NCI-H774 (cell line): ENCODE measurements around the gene CAMK2A.

Experiments used
- DNase-seq: peaks from one replicate; lab custom pipeline; 2025; lab: John Stamatoyannopoulos, UW

CAMK2A gene

GRCh38 chr5:150184990-150185912, 104.3 kb downstream of the CAMK2A start:
- no peak for DNase-seq

- DNase-seq = no peak
Observed at GRCh38 chr5:150184006-150184405, 105.6 kb downstream of the CAMK2A start.

GRCh38 chr5:150183436-150183835, 106.1 kb downstream of the CAMK2A start:
- DNase-seq = no peak

- DNase-seq = no peak
Observed at GRCh38 chr5:150182774-150183173, 106.8 kb downstream of the CAMK2A start.

GRCh38 chr5:150181766-150182545, 107.6 kb downstream of the CAMK2A start:
- no peak for DNase-seq

- no peak for DNase-seq
Observed at GRCh38 chr5:150181027-150181426, 108.5 kb downstream of the CAMK2A start.

GRCh38 chr5:150180241-150181026, 109.1 kb downstream of the CAMK2A start:
- no peak for DNase-seq

- no peak for DNase-seq
Observed at GRCh38 chr5:150179019-150179620, 110.5 kb downstream of the CAMK2A start.

GRCh38 chr5:150178262-150178661, 111.3 kb downstream of the CAMK2A start:
- DNase-seq = no peak

GRCh38 chr5:150177721-150178120, 111.9 kb downstream of the CAMK2A start:
- DNase-seq = no peak

GRCh38 chr5:150176745-150177477, 112.7 kb downstream of the CAMK2A start:
- no peak for DNase-seq

GRCh38 chr5:150175536-150175935, 114.0 kb downstream of the CAMK2A start:
- DNase-seq = no peak

GRCh38 chr5:150175076-150175475, 114.5 kb downstream of the CAMK2A start:
- DNase-seq = no peak

- no peak for DNase-seq
Observed at GRCh38 chr5:150174285-150174684, 115.3 kb downstream of the CAMK2A start.

- no peak for DNase-seq
Observed at GRCh38 chr5:150173161-150173560, 116.4 kb downstream of the CAMK2A start.

GRCh38 chr5:150172556-150172955, 117.0 kb downstream of the CAMK2A start:
- DNase-seq = no peak

- DNase-seq = no peak
Observed at GRCh38 chr5:150172145-150172544, 117.4 kb downstream of the CAMK2A start.
